HepG2 (cell line): ENCODE results near the gene STUB1. TPM values are rescaled to one million over a fixed set of nuclear protein-coding genes. Genes with fewer than 3 reads are reported as not detected.
A peak's percentile ranks its signal among the peaks of the same experiment; 100 is the strongest.

Experiments
- ADNP ChIP-seq: sonication (generic); formaldehyde crosslinking; IDR thresholded peaks from 2 replicates; pipeline ENCODE4 v1.4.0; 2020; ENCODE audit warnings: missing genetic modification reagents
- AGO1 ChIP-seq: fragments of 200-400 bp; formaldehyde crosslinking; IDR thresholded peaks from 2 replicates; pipeline ENCODE4 v1.6.1; 2017; ENCODE audit warnings: mild to moderate bottlenecking, low read depth, low read length, moderate library complexity; ENCODE audit not compliant: poor library complexity, severe bottlenecking
- DPF2 ChIP-seq: sonication (generic); formaldehyde crosslinking; IDR thresholded peaks from 2 replicates; pipeline ENCODE4 v1.4.0; 2020; ENCODE audit warnings: mild to moderate bottlenecking, low read depth, missing genetic modification reagents, borderline replicate concordance
- ERF ChIP-seq: IDR thresholded peaks from 2 replicates; pipeline ENCODE4 v1.6.1; 2018; ENCODE audit warnings: missing biosample characterization, missing genetic modification reagents
- FOXP1 ChIP-seq, 2 experiments: fragments of 450-650 bp in 1 of 2; IDR thresholded peaks; 2 replicates each; pipeline ENCODE4 v1.6.1; 2017 to 2018; ENCODE audit warnings: antibody characterized with exemption in 1 of 2
- ISL2 ChIP-seq: sonication (generic); formaldehyde crosslinking; IDR thresholded peaks from 2 replicates; pipeline ENCODE4 v1.5.0; 2020; ENCODE audit warnings: missing genetic modification reagents
- KAT8 ChIP-seq: IDR thresholded peaks from 2 replicates; pipeline ENCODE4 v1.6.1; 2016; ENCODE audit warnings: missing genetic modification reagents, missing compliant biosample characterization
- MTA3 ChIP-seq: sonication (generic); formaldehyde crosslinking; IDR thresholded peaks from 2 replicates; pipeline ENCODE4 v1.4.0; 2020; ENCODE audit warnings: missing genetic modification reagents
- MYNN ChIP-seq: sonication (generic); formaldehyde crosslinking; IDR thresholded peaks from 2 replicates; pipeline ENCODE4 v1.4.0; 2020; ENCODE audit warnings: mild to moderate bottlenecking, low read depth, missing genetic modification reagents
- NFE2L1 ChIP-seq: sonication (generic); formaldehyde crosslinking; IDR thresholded peaks from 2 replicates; pipeline ENCODE4 v1.4.0; 2020; ENCODE audit warnings: missing genetic modification reagents, mild to moderate bottlenecking, borderline replicate concordance
- PAX8 ChIP-seq: sonication (generic); formaldehyde crosslinking; IDR thresholded peaks from 2 replicates; pipeline ENCODE4 v1.8.0; 2022; ENCODE audit warnings: mild to moderate bottlenecking, missing genetic modification reagents, borderline replicate concordance
- TEAD2 ChIP-seq: sonication (generic); formaldehyde crosslinking; IDR thresholded peaks from 2 replicates; pipeline ENCODE4 v1.9.0; 2021; ENCODE audit warnings: missing genetic modification reagents
- WIZ ChIP-seq: sonication (generic); formaldehyde crosslinking; IDR thresholded peaks from 2 replicates; pipeline ENCODE4 v1.5.1; 2020; ENCODE audit warnings: mild to moderate bottlenecking, missing genetic modification reagents
- ZBTB1 ChIP-seq: sonication (generic); formaldehyde crosslinking; IDR thresholded peaks from 2 replicates; pipeline ENCODE4 v1.4.0; 2020; ENCODE audit warnings: missing genetic modification reagents, borderline replicate concordance
- ZFYVE20 ChIP-seq: sonication (generic); formaldehyde crosslinking; IDR thresholded peaks from 2 replicates; pipeline ENCODE4 v1.8.0; 2023; ENCODE audit warnings: low read depth, mild to moderate bottlenecking, moderate library complexity, missing genetic modification reagents, borderline replicate concordance
- ZNF124 ChIP-seq: sonication (generic); formaldehyde crosslinking; IDR thresholded peaks from 2 replicates; pipeline ENCODE4 v1.4.0; 2020; ENCODE audit warnings: missing genetic modification reagents
- ZNF136 ChIP-seq: sonication (generic); formaldehyde crosslinking; IDR thresholded peaks from 2 replicates; pipeline ENCODE4 v1.8.1; 2022; ENCODE audit warnings: low read depth, mild to moderate bottlenecking, moderate library complexity, missing genetic modification reagents
- ZNF224 ChIP-seq: sonication (generic); formaldehyde crosslinking; IDR thresholded peaks from 2 replicates; pipeline ENCODE4 v1.5.0; 2020; ENCODE audit warnings: mild to moderate bottlenecking, missing genetic modification reagents
- ZNF251 ChIP-seq: sonication (generic); formaldehyde crosslinking; IDR thresholded peaks from 2 replicates; pipeline ENCODE4 v1.9.0; 2021; ENCODE audit warnings: mild to moderate bottlenecking, missing genetic modification reagents
- ZNF263 ChIP-seq: sonication (generic); formaldehyde crosslinking; IDR thresholded peaks from 2 replicates; pipeline ENCODE4 v1.4.0; 2020; ENCODE audit warnings: missing genetic modification reagents
- ZNF34 ChIP-seq: sonication (generic); formaldehyde crosslinking; IDR thresholded peaks from 2 replicates; pipeline ENCODE4 v1.4.0; 2020; ENCODE audit warnings: mild to moderate bottlenecking, missing genetic modification reagents, borderline replicate concordance
- ZNF549 ChIP-seq: sonication (generic); formaldehyde crosslinking; IDR thresholded peaks from 2 replicates; pipeline ENCODE4 v1.5.0; 2020; ENCODE audit warnings: missing genetic modification reagents
- ZNF563 ChIP-seq: sonication (generic); formaldehyde crosslinking; IDR thresholded peaks from 2 replicates; pipeline ENCODE4 v1.8.0; 2022; ENCODE audit warnings: mild to moderate bottlenecking, moderate library complexity, missing genetic modification reagents
- ZNF607 ChIP-seq: sonication (generic); formaldehyde crosslinking; IDR thresholded peaks from 2 replicates; pipeline ENCODE4 v1.5.1; 2020; ENCODE audit warnings: missing genetic modification reagents, mild to moderate bottlenecking, borderline replicate concordance
- ZNF703 ChIP-seq: sonication (generic); formaldehyde crosslinking; IDR thresholded peaks from 2 replicates; pipeline ENCODE4 v1.5.1; 2020; ENCODE audit warnings: missing genetic modification reagents, mild to moderate bottlenecking, moderate library complexity, borderline replicate concordance
- polyA plus RNA-seq, 8 experiments: library from polyadenylated mRNA; depleted of rRNA in 3 of 8; stranded (reverse) in 7 of 8; unstranded in 1 of 8; fragments of >200 nt; fragmentation: Illumina TruSeq in 4 of 8; extraction: Trizol in 4 of 8; gene quantifications; 2 replicates each; pipeline versions ENCODE4 v1.2.1 to v1.2.3, GENCODE V29; 2011 to 2016; ENCODE audit warnings: low read depth in 4 of 8, missing spikeins in 1 of 8, mixed read lengths in 1 of 8; ENCODE audit not compliant: insufficient read depth in 1 of 8
- total RNA-seq, 5 experiments: library from RNA; depleted of rRNA; stranded (reverse); fragments of >200 nt; fragmentation: Illumina TruSeq; extraction: Trizol; gene quantifications; 2 replicates each; pipeline ENCODE4 v1.2.3, GENCODE V29; 2016; ENCODE audit warnings: low read depth in 1 of 5
- TF ChIP-seq, protein P1 (sequence below), 2 experiments: sonication (generic) in 1 of 2; formaldehyde crosslinking in 1 of 2; IDR thresholded peaks; 2 replicates each; pipeline versions ENCODE4 v1.5.1 to v1.6.1; 2011 to 2020; ENCODE audit warnings: borderline replicate concordance in 1 of 2, low read depth in 1 of 2, low read length in 1 of 2, mild to moderate bottlenecking in 1 of 2, missing genetic modification reagents in 1 of 2, moderate library complexity in 1 of 2
- TF ChIP-seq, protein P2 (sequence below): sonication (generic); formaldehyde crosslinking; IDR thresholded peaks from 2 replicates; pipeline ENCODE4 v1.4.0; 2020; ENCODE audit warnings: missing genetic modification reagents

STUB1 gene
- total and polyA plus RNA-seq, 2 of the 13 experiments (the other 11 are each of a cell fraction or from before 2014, with no cell fraction given): 52.9 to 78.2 TPM

DNA sequence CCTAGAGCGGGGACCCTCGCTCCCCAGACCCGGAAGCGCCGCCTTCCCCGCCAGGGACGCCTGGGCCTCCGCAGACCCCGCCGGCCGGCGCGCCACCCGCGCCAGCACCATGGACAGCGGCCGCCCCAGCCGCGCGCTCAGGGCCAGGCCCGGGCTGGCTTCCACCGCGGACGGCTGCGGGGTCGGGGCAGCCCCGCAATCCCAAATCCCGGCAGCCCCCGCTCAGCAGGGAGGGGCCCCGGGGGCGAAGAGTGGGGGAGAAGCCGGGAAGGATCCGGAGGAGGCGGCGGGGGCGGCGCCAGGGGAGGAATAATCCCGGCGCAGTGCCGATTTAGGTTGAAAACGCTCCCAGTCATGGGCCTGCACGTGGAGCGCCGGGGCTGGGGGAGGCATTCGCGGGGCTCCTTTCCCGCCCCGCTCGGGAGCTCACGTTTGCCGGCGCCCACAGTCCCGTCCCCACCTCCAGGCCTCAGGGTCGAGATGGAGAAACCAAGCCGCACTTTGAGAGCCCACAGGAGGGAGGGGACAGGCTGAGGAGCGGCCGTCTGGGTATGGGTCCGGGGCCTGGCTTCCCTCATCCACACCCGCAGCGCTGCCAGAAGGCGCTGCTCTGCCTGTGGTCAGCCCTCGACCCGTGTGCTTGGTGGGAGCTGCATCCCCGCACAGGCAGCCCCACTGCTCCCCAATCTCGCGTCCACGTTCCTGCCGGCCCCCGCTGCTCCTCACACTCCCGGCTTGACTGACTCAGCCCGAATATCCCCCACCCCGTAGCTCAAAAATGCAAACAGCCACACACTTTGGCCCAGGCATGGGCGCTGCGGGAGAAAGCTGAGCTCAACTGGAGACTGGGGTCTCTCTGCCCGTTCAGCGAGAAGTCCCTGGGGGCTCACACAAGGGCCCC is 20.7 kb downstream of the STUB1 start (continued):
- TF ChIP-seq ZNF607 (CRISPR knock-in tag) (peak; percentile 88), ZNF124 (peak; percentile 37; the same call in 1 of the 2 replicates), AGO1 (no peak), ZNF224 (no peak), ZNF136 (CRISPR knock-in tag) (no peak), DPF2 (no peak), MTA3 (CRISPR knock-in tag) (no peak), NFE2L1 (no peak), FOXP1 (IDR thresholded peaks at IDR 0.05) (no peak), FOXP1 (CRISPR knock-in tag; IDR thresholded peaks at IDR 0.05) (no peak), ZNF703 (CRISPR knock-in tag) (no peak), ERF (CRISPR knock-in tag) (peak; percentile 57; the same call in 1 of the 2 replicates), TEAD2 (0 out of 2 replicates have a peak, but pooled peaks have one; percentile 62), ZNF549 (CRISPR knock-in tag) (peak; percentile 63; the same call in 1 of the 2 replicates), WIZ (CRISPR knock-in tag) (no peak), ISL2 (0 out of 2 replicates have a peak, but pooled peaks have one; percentile 17), ZNF563 (CRISPR knock-in tag) (peak; percentile 96), ZNF34 (CRISPR knock-in tag) (no peak), ZNF251 (CRISPR knock-in tag) (no peak), ZBTB1 (CRISPR knock-in tag) (no peak), ZNF263 (0 out of 2 replicates have a peak, but pooled peaks have one; percentile 46), ADNP (no peak), MYNN (CRISPR knock-in tag) (no peak), PAX8 (no peak), KAT8 (no peak), ZFYVE20 (CRISPR knock-in tag) (peak; percentile 89; the same call in 1 of the 2 replicates)
- TF ChIP-seq, protein P1, sequence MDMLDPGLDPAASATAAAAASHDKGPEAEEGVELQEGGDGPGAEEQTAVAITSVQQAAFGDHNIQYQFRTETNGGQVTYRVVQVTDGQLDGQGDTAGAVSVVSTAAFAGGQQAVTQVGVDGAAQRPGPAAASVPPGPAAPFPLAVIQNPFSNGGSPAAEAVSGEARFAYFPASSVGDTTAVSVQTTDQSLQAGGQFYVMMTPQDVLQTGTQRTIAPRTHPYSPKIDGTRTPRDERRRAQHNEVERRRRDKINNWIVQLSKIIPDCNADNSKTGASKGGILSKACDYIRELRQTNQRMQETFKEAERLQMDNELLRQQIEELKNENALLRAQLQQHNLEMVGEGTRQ (IDR thresholded peaks at IDR 0.05; ENCODE audit: low read depth, low read length): no peak
- TF ChIP-seq, protein P1 (CRISPR knock-in tag; IDR thresholded peaks at IDR 0.05; ENCODE audit: borderline replicate concordance): no peak
- TF ChIP-seq, protein P2, sequence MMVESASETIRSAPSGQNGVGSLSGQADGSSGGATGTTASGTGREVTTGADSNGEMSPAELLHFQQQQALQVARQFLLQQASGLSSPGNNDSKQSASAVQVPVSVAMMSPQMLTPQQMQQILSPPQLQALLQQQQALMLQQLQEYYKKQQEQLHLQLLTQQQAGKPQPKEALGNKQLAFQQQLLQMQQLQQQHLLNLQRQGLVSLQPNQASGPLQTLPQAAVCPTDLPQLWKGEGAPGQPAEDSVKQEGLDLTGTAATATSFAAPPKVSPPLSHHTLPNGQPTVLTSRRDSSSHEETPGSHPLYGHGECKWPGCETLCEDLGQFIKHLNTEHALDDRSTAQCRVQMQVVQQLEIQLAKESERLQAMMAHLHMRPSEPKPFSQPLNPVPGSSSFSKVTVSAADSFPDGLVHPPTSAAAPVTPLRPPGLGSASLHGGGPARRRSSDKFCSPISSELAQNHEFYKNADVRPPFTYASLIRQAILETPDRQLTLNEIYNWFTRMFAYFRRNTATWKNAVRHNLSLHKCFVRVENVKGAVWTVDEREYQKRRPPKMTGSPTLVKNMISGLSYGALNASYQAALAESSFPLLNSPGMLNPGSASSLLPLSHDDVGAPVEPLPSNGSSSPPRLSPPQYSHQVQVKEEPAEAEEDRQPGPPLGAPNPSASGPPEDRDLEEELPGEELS (CRISPR knock-in tag): no peak
